Measurements from ENCODE around the gene RHBDL3.
"Not testable (repeated sequence)": the region's sequence is repeated elsewhere in the genome, so short reads cannot be mapped to it uniquely, and the experiment has no call there.

The RHBDL3 gene

DNA sequence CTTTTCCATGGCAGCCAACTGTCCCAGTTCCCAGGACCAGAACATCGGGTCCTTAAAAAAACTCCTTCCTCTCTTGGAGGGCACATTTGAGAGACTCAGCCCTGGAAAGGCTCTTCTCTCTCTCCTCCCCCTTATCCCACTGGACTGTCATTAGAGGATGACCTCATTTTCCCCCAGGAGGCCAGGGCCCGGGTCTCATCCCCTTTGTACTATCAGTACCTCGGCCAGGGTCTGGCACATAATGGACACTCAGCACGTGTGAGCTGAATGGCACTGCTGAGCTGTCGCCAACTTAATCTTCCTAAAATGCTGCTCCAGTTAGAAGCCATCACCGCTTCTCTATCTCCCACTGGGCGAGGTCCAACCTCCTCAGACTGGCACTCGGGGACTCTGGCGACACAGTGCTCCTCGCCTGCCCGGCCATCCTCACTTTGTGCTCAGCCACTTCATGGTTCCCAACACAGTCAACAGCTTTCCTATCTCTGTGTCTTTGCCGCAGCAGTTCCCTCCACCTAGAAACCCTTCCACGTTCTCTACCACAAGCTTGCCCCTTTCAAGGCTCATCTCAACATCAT, 3.6 kb upstream of the RHBDL3 start:
- DNase-seq (ENCODE audit: low read depth, low spot score) = no peak
- Histone ChIP-seq H3K36me3 (ENCODE audit: insufficient read depth, low read length) (no peaks in the 10 kb centered on the region), H3K9ac (ENCODE audit: insufficient read length) (no peak overlapping the region), H3K4me3 (no peak overlapping the region), H3K9me3 (ENCODE audit: low read depth, low read length) (no peaks in the 10 kb centered on the region), H3K27ac (no peak overlapping the region)
- TF ChIP-seq EZH2 (IDR thresholded peaks at IDR 0.05) (no peak), FOXP2 (optimal IDR thresholded peaks at IDR 0.05; ENCODE audit: control extremely low read depth, extremely low read length, insufficient read depth) (no peak), POLR2AphosphoS5 (IDR thresholded peaks at IDR 0.05; ENCODE audit: borderline replicate concordance, low read depth, low read length) (no peak)

DNA sequence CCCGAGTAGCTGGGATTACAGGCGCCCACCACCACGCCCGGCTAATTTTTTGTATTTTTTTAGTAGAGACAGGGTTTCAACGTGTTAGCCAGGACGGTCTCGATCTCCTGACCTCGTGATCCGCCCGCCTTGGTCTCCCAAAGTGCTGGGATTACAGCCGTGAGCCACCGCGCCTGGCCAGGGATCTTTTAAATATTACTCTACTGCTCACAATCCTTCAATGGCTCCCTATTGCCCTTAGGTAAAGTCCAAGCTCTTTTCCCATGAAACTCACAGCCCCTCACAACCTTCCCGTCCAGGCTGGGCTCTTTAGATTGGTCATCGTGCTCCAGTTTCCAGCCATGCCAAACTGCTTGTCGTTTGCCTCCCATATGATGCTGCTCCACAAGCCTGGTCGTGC, 2.1 kb upstream of the RHBDL3 start:
- not testable (repeated sequence) for H3K36me3 ChIP-seq (ENCODE audit: insufficient read depth, low read length); H3K9me3 ChIP-seq (ENCODE audit: low read depth, low read length); H3K9ac ChIP-seq (ENCODE audit: insufficient read length); DNase-seq (ENCODE audit: low read depth, low spot score); H3K4me3 ChIP-seq; H3K27ac ChIP-seq

DNA sequence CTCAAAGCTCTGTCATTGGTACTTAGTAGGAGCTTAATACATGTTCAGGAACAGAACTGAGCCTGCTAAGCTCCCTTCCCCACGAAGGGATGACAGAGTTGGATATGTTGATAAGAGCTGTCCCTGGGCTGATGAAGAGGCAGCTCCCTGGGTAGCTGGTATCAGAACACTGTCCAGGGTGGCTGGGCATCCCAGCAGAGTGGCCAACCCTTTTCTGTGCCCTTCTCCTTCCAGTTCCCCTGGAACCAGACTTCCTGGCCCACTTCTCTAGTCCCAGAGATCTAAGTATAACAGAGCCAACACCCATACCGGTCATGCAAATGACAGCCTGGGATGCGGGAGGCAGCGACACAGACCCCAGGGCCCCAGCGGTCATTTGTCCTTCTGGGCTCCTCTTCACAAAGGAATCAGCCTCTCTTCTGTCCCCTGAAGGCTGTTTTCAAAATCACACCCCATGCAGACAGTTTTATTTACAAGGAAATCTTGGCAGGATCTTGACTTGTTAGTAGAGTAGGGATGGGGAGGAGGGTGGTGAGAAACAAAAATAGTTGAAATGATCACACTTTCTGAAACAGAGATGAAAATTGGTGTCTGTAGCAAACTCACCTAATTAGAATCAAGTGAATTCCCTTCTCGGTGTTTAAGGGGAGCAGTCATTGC, 1.4 kb upstream of the RHBDL3 start:
- H3K27ac ChIP-seq = no peak overlapping the region

DNA sequence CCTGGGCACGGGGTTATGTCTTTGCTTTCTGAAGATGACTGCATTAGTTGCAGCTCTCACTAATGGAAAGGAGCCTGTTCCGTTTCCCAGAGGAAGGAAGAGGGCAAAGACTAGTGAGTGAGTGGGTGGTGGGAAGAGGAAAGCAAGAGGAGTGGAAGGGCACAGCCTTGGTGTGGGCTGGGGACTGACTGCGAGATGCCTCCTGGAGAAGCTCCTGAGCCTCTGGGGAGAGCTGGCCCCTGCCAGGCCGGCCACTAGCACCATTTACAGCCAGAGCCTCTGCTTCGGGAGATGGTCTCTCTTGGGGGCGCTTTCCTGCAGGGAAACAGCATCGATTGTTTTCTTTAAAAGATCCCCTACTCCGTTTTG, 825 bp upstream of the RHBDL3 start:
- no peaks in the 10 kb centered on the region for H3K9me3 ChIP-seq (ENCODE audit: low read depth, low read length)
- no peak overlapping the region for H3K27ac ChIP-seq
- no peaks in the 10 kb centered on the region for H3K36me3 ChIP-seq (ENCODE audit: insufficient read depth, low read length)
- no peak for DNase-seq (ENCODE audit: low read depth, low spot score)
- no peak overlapping the region for H3K9ac ChIP-seq (ENCODE audit: insufficient read length)
- peak overlapping the region; percentile 53 for H3K4me3 ChIP-seq
- no peak for TF ChIP-seq EZH2 (IDR thresholded peaks at IDR 0.05)
- TF ChIP-seq POLR2AphosphoS5 (IDR thresholded peaks at IDR 0.05; ENCODE audit: borderline replicate concordance, low read depth, low read length) = no peak
- TF ChIP-seq FOXP2 (optimal IDR thresholded peaks at IDR 0.05; ENCODE audit: control extremely low read depth, extremely low read length, insufficient read depth) = no peak

More for the DNA sequence above, 1.4 kb upstream of the RHBDL3 start:
- H3K36me3 ChIP-seq (ENCODE audit: insufficient read depth, low read length) = no peaks in the 10 kb centered on the region
- DNase-seq (ENCODE audit: low read depth, low spot score) = no peak
- TF ChIP-seq EZH2 (IDR thresholded peaks at IDR 0.05) (no peak), POLR2AphosphoS5 (IDR thresholded peaks at IDR 0.05; ENCODE audit: borderline replicate concordance, low read depth, low read length) (no peak), FOXP2 (optimal IDR thresholded peaks at IDR 0.05; ENCODE audit: control extremely low read depth, extremely low read length, insufficient read depth) (no peak)
- no peak overlapping the region for H3K4me3 ChIP-seq
- no peak overlapping the region for H3K9ac ChIP-seq (ENCODE audit: insufficient read length)
- no peaks in the 10 kb centered on the region for H3K9me3 ChIP-seq (ENCODE audit: low read depth, low read length)

DNA sequence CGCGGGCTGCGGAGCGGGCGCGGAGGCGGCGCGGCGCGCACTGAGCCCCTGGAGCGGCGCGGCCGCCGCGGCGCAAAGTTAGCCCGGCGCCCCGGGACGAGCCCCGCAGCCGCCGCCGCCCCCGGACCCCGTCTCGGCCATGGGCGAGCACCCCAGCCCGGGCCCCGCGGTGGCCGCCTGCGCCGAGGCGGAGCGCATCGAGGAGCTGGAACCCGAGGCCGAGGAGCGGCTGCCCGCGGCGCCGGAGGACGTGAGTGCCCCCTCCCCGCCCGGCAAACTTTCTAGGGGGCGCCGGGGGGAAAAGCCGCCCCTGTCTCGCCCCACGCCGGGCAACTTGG, 388 bp downstream of the RHBDL3 start:
- Histone ChIP-seq H3K36me3 (ENCODE audit: insufficient read depth, low read length) (no peaks in the 10 kb centered on the region), H3K27ac (no peak overlapping the region), H3K9ac (ENCODE audit: insufficient read length) (no peak overlapping the region), H3K9me3 (ENCODE audit: low read depth, low read length) (no peaks in the 10 kb centered on the region), H3K4me3 (peak overlapping the region; percentile 72)
- TF ChIP-seq EZH2 (IDR thresholded peaks at IDR 0.05) = no peak
- no peak for TF ChIP-seq POLR2AphosphoS5 (IDR thresholded peaks at IDR 0.05; ENCODE audit: borderline replicate concordance, low read depth, low read length)
- no peak for DNase-seq (ENCODE audit: low read depth, low spot score)

DNA sequence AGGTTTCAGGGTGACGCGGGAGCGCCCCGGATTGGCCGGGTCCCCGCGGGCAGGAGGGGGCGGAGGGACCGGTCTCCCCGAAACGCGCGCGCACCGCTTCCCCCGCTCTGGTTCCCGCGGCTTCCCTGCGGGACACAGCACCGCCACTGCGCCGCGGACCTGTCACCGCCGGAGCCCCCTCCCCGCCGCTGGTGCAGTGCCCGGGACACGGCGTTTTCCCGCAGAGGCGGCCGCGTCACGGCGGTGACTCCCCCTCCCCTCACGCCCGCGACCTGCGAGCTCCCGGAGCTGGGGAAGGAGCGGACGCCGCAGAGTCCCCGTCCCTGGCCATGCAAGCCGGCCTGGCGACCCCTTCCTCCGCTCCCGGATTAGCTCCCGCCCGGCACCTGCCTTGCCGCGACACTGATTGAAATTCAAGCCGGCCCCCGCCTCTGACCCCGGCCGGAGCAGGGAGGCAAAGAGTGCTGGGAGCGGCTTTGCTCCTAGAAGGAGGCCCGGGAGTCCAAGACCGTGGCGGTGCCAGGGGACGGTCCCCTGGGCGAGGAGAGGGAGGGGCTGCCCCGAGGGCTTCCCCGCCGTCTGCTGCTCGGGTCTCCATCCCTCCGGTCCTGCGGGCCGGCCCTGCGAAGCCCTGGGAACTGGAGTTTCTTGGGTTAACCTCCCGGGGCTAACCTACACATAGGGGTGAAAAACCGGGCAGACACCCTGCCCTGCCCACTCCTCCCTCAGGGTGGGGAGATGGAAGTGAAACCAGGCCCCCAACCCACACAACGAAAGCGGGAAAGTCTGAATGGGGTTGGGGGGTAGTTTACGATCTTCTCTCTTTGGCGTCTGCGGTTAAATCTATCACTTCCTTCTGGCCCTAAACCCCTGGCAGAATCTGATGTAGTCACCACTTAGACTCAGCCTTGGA, 1.0 kb downstream of the RHBDL3 start:
- H3K36me3 ChIP-seq (ENCODE audit: insufficient read depth, low read length) = no peaks in the 10 kb centered on the region
- no peak overlapping the region for H3K9ac ChIP-seq (ENCODE audit: insufficient read length)
- H3K4me3 ChIP-seq = peak overlapping the region; percentile 72
- TF ChIP-seq FOXP2 (optimal IDR thresholded peaks at IDR 0.05; ENCODE audit: control extremely low read depth, extremely low read length, insufficient read depth) (no peak), EZH2 (IDR thresholded peaks at IDR 0.05) (peak; percentile 92)
- DNase-seq (ENCODE audit: low read depth, low spot score) = no peak
- H3K27ac ChIP-seq = no peak overlapping the region
- no peaks in the 10 kb centered on the region for H3K9me3 ChIP-seq (ENCODE audit: low read depth, low read length)

DNA sequence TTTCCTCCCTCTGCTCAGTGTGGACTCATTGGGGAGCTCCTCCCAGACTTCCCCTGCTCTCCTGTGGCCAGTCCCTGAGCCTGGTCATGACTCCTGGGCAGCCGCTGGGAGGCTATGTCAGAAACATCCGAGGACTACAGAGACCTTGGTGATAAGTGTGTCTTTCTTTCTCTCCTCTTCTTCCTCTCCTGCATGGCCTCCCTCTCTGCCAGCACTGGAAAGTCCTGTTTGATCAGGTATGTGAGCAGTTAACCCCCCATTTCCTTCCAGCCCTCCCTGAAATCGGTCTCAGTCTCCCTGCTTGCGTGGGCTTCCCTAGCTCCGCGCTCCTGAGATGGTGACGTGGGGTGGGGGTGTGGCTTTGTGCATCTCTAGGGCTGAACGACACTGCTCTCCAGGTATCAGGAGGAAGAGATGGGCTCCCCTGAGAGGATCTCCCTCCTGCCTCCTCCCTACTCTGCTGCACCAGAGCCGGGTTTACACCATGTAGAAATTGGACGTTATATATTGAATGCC, 2.1 kb downstream of the RHBDL3 start:
- Histone ChIP-seq H3K9ac (ENCODE audit: insufficient read length) (no peak overlapping the region), H3K36me3 (ENCODE audit: insufficient read depth, low read length) (no peaks in the 10 kb centered on the region), H3K9me3 (ENCODE audit: low read depth, low read length) (no peaks in the 10 kb centered on the region), H3K4me3 (no peak overlapping the region), H3K27ac (no peak overlapping the region)
- TF ChIP-seq POLR2AphosphoS5 (IDR thresholded peaks at IDR 0.05; ENCODE audit: borderline replicate concordance, low read depth, low read length) (no peak), EZH2 (IDR thresholded peaks at IDR 0.05) (no peak), FOXP2 (optimal IDR thresholded peaks at IDR 0.05; ENCODE audit: control extremely low read depth, extremely low read length, insufficient read depth) (no peak)
- DNase-seq (ENCODE audit: low read depth, low spot score) = no peak

DNA sequence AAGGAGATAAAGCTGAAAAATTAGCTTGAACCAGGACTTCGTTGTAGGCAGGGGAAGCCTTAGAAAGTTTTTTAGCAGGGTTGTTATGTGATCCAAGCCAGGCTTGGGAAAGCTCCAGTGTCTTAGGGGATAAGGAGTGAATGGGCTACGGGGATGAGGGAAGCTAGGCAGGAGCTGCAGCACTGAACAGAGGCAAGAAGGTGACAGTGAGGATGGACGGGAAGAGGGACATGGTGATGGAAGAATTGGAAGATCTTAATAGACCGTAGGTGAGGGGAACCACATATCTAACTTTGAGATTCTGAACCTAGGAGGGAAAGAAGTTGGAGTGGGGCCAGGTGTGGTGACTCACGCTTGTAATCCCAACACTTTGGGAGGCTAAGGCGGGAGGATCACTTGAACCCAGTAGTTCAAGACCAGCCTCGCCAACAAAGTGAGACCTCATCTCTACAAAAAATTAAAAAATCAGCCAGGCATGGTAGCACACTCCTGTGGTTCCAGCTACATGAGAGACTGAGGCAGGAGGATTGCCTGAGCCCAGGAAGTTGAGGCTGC, 3.2 kb downstream of the RHBDL3 start:
- Histone ChIP-seq H3K9me3 (ENCODE audit: low read depth, low read length) (no peaks in the 10 kb centered on the region), H3K4me3 (no peak overlapping the region), H3K9ac (ENCODE audit: insufficient read length) (no peak overlapping the region), H3K27ac (no peak overlapping the region), H3K36me3 (ENCODE audit: insufficient read depth, low read length) (no peaks in the 10 kb centered on the region)
- no peak for TF ChIP-seq POLR2AphosphoS5 (IDR thresholded peaks at IDR 0.05; ENCODE audit: borderline replicate concordance, low read depth, low read length)
- TF ChIP-seq FOXP2 (optimal IDR thresholded peaks at IDR 0.05; ENCODE audit: control extremely low read depth, extremely low read length, insufficient read depth) = no peak
- no peak for TF ChIP-seq EZH2 (IDR thresholded peaks at IDR 0.05)
- DNase-seq (ENCODE audit: low read depth, low spot score) = no peak
